MCF 10A (cell line): ENCODE data around the gene RNF114. TPM values are rescaled to one million over a fixed set of nuclear protein-coding genes. Genes with fewer than 3 reads are reported as not detected.

Source experiments
- BruUV-seq: library from RNA; stranded (reverse); fragments of 400-500 nt; replicated peaks from 2 replicates; lab custom pipeline; 2021; lab: Mats Ljungman, UMichigan
- CTCF ChIA-PET: fragments of 300-600 bp; sonication (Branson Sonifier 250); formaldehyde crosslinking; extraction: SDS; loops from one replicate; lab custom pipeline; 2021; ENCODE audit warnings: antibody characterized with exemption, inconsistent platforms; lab: Yijun Ruan, JAX
- POLR2A ChIA-PET: fragments of 300-600, 350-650 bp; sonication (Branson Sonifier 250); formaldehyde crosslinking; extraction: SDS; loops from one replicate; lab custom pipeline; 2020; ENCODE audit warnings: antibody characterized with exemption, inconsistent platforms; lab: Yijun Ruan, JAX
- DNase-seq: peaks from one replicate; pipeline ENCODE4 v3.0.0-alpha.2; 2018; ENCODE audit not compliant: unreplicated experiment
- H3K27ac Mint-ChIP-seq: one replicate; pipeline ENCODE4 v1.8.0; 2022; ENCODE audit warnings: mild to moderate bottlenecking, low read depth, mixed read lengths; ENCODE audit not compliant: unreplicated experiment
- H3K27me3 Mint-ChIP-seq: one replicate; pipeline ENCODE4 v1.8.0; 2022; ENCODE audit warnings: mixed read lengths; ENCODE audit not compliant: insufficient read depth, unreplicated experiment
- H3K36me3 Mint-ChIP-seq: one replicate; pipeline ENCODE4 v1.8.0; 2022; ENCODE audit warnings: mild to moderate bottlenecking, moderate library complexity, mixed read lengths; ENCODE audit not compliant: insufficient read depth, unreplicated experiment
- H3K4me1 Mint-ChIP-seq: one replicate; pipeline ENCODE4 v1.8.0; 2022; ENCODE audit warnings: mixed read lengths; ENCODE audit not compliant: insufficient read depth, unreplicated experiment
- H3K4me3 Mint-ChIP-seq: one replicate; pipeline ENCODE4 v1.8.0; 2022; ENCODE audit warnings: mild to moderate bottlenecking, moderate library complexity, mixed read lengths; ENCODE audit not compliant: unreplicated experiment
- H3K9me3 Mint-ChIP-seq: one replicate; pipeline ENCODE4 v1.8.0; 2022; ENCODE audit warnings: mixed read lengths; ENCODE audit not compliant: unreplicated experiment
- intact Hi-C: fragments of 100-400 bp; cut with micrococcal nuclease; formaldehyde crosslinking; loops from 2 replicates; pipeline ENCODE4 v1.14.1; 2022
- total RNA-seq: library from RNA; stranded (reverse); gene quantifications from 2 replicates; pipeline ENCODE4 v1.2.3, GENCODE V29; 2022
- TF ChIP-seq, protein P1 (sequence below): fragments of 200-600 bp; IDR thresholded peaks from one replicate; pipeline ENCODE4 v1.8.0; 2022; ENCODE audit warnings: antibody characterized with exemption, mild to moderate bottlenecking; ENCODE audit not compliant: unreplicated experiment

Gene RNF114
- total RNA-seq, 1 experiment from 2014 or later = 48.6 TPM

DNA sequence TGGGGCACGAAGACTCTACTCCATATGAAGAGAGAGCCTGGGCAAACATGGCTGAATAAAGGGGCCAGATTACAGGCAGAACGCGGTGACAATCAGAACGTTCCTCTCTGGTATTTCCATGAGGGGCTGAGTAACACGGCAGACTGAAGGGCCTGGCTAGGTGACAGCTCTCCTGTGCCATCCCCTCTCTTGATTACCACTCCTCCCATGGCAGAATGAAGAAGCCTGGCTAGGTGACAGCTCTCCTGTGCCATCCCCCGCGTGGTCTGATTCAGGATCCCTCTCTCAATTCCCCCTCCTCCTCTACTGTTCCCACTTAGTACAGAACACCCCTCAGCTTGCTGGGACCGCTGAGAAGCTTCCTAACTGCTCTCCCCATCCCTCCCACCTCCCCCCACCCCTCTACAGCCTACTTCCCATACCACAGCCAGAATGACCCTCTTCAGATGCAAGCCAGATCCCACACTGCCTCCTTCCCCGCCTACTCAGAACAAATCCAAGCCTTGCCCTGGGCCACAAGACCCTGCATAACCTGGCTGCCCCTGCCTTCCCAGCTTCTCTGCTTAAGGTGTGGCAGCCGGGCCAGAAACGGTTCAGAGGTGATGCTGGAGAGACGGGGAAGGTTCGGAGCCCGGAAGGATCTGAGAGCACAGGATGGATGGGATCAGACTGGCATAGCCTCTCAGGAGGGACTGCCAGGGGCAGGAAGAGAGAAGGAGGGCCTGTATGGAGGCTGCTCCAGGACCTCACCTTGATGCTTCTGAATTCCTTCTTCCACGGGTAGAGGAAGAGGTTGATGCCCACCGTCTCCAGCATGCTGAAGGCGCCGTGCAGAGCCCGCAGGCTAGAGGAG is 28.6 kb upstream of the RNF114 start:
- no peaks in the 10 kb centered on the region for H3K27me3 Mint-ChIP-seq
- no peaks in the 10 kb centered on the region for H3K9me3 Mint-ChIP-seq
- POLR2A ChIA-PET = interaction anchor here (1.0 to 1.4 kb wide), 3 partner anchors 20 to 54 kb away, joined by 3 to 4 read pairs (median 4); no protein-coding TSS in a partner anchor
- DNase-seq = no peak
- intact Hi-C loops = no loop called here
- TF ChIP-seq, protein P1, sequence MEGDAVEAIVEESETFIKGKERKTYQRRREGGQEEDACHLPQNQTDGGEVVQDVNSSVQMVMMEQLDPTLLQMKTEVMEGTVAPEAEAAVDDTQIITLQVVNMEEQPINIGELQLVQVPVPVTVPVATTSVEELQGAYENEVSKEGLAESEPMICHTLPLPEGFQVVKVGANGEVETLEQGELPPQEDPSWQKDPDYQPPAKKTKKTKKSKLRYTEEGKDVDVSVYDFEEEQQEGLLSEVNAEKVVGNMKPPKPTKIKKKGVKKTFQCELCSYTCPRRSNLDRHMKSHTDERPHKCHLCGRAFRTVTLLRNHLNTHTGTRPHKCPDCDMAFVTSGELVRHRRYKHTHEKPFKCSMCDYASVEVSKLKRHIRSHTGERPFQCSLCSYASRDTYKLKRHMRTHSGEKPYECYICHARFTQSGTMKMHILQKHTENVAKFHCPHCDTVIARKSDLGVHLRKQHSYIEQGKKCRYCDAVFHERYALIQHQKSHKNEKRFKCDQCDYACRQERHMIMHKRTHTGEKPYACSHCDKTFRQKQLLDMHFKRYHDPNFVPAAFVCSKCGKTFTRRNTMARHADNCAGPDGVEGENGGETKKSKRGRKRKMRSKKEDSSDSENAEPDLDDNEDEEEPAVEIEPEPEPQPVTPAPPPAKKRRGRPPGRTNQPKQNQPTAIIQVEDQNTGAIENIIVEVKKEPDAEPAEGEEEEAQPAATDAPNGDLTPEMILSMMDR = no peak
- CTCF ChIA-PET = interaction anchor here (0.8 to 2.2 kb wide), 3 partner anchors 11 to 62 kb away, joined by 3 to 14 read pairs (median 5); no protein-coding TSS in a partner anchor
- H3K27ac Mint-ChIP-seq = no peak overlapping the region
- no TSS peak for BruUV-seq
- H3K4me1 Mint-ChIP-seq = no peaks in the 10 kb centered on the region
- peaks cover 47% of the 10 kb centered on the region for H3K36me3 Mint-ChIP-seq
- no peak overlapping the region for H3K4me3 Mint-ChIP-seq

DNA sequence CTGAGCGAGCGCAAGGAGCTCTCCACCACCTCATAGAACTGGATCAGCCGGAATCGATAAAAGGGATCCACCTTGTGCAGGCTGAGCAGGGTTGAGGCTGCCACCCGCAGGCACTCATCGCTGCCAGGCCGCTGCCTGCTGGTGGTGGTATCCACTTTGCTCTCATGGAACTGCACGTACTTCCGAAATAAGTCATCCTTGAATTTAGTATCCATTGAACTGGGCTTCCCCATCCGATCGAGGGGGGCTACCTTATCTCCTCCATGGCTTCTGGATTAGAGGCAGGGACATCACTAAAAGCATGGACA is 28.0 kb upstream of the RNF114 start:
- BruUV-seq = no TSS peak
- H3K27ac Mint-ChIP-seq = no peak overlapping the region
- no peaks in the 10 kb centered on the region for H3K9me3 Mint-ChIP-seq
- H3K4me1 Mint-ChIP-seq = no peaks in the 10 kb centered on the region
- DNase-seq = no peak
- ChIA-PET CTCF (no interaction called here), POLR2A (interaction anchor here (1.0 to 1.2 kb wide), 3 partner anchors 21 to 622 kb away, joined by 3 to 4 read pairs (median 4); no protein-coding TSS in a partner anchor)
- TF ChIP-seq, protein P1 = no peak
- H3K4me3 Mint-ChIP-seq = no peak overlapping the region
- intact Hi-C loops = no loop called here
- H3K36me3 Mint-ChIP-seq = peaks cover 47% of the 10 kb centered on the region
- no peaks in the 10 kb centered on the region for H3K27me3 Mint-ChIP-seq

DNA sequence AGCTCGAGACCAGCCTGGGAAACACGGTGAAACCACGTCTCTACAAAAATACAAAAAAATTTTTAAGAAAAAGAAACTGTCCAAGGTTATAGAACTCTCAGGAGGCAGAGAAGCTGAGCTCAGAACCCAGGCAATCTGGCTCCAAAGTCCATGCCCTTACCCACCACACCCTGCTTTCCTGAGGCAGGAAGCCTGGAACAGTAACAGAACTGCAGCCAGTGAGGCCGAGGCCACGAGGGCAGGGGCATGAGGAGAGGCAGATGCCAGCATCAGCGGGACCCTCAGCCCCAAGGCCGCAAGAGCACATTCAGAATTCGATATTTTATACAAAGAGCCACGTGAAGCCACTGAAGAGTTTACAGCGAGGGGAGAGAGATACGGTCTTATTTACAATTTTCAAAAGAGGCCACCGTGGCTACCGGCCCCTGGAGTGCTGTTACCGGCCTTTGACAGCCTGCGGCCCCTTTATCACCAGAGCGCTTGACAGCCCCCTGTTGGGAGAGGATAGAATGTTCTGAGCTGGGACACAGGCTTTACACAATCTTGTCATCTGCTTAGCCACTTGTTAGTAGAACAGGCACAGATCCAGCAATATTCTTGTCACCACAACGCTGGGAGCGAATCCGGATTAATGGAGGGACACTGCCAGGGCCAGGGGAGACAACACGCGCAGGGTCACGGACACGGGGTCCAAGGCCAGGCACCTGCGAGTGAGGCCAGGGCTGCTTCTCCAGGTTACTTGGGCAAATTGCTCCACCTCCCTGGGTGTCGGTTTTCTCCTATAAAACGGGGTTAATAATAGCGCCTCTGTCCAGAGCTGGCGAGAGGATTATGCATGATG is 26.5 kb upstream of the RNF114 start:
- no peaks in the 10 kb centered on the region for H3K9me3 Mint-ChIP-seq
- no peak overlapping the region for H3K4me3 Mint-ChIP-seq
- intact Hi-C loops = no loop called here
- TF ChIP-seq, protein P1 = no peak
- CTCF ChIA-PET = interaction anchor here (0.9 to 1.1 kb wide), 2 partner anchors 298 to 299 kb away, joined by 3 read pairs; no protein-coding TSS in a partner anchor
- peaks cover 11% of the 10 kb centered on the region for H3K4me1 Mint-ChIP-seq
- H3K27ac Mint-ChIP-seq = no peak overlapping the region
- BruUV-seq = no TSS peak
- peaks cover 40% of the 10 kb centered on the region for H3K36me3 Mint-ChIP-seq
- no peaks in the 10 kb centered on the region for H3K27me3 Mint-ChIP-seq
- POLR2A ChIA-PET = interaction anchor here (1.1 kb wide), 1 partner anchor 621 kb away, joined by 3 read pairs; no protein-coding TSS in a partner anchor
- DNase-seq = no peak

DNA sequence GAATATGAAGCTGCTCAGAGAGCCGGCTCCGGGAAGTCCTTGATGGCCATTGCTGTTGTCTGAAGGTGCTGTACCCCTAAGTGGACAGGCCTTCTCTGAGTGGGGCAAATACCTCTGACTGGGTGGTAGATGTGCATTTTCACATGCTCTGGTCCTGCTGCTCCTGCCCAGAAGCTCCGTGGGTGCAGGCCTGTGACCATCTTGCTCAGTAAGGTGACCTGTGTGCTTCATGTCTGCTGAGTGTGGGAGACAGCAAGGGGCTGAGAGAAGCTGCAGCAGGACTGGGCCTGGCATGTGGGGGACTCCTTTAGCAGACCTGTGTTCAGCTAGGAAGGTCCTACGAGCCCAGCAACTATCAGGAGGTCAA is 25.9 kb upstream of the RNF114 start:
- Mint-ChIP-seq H3K27ac (no peak overlapping the region), H3K9me3 (no peaks in the 10 kb centered on the region), H3K4me1 (peaks cover 11% of the 10 kb centered on the region), H3K27me3 (no peaks in the 10 kb centered on the region), H3K4me3 (no peak overlapping the region), H3K36me3 (peaks cover 34% of the 10 kb centered on the region)
- ChIA-PET CTCF (interaction anchor here (1.1 to 1.3 kb wide), 2 partner anchors 20 to 298 kb away, joined by 3 read pairs; no protein-coding TSS in a partner anchor), POLR2A (interaction anchor here (0.6 kb wide), 1 partner anchor 28 kb away, joined by 3 read pairs; no protein-coding TSS in a partner anchor)
- TF ChIP-seq, protein P1 = no peak
- DNase-seq = no peak
- BruUV-seq = no TSS peak
- intact Hi-C loops = no loop called here
